Thoracic aorta (tissue), 2 donors: ENCODE results near the gene MID1. TPM values are rescaled to one million over a fixed set of nuclear protein-coding genes. Genes with fewer than 3 reads are reported as not detected.
"Not testable (repeated sequence)": the region's sequence is repeated elsewhere in the genome, so short reads cannot be mapped to it uniquely, and the experiment has no call there.

ENCODE experiments used
- ATAC-seq: fragments of 150-250 bp; one replicate; pipeline ENCODE4 v1.8.0; 2017; ENCODE audit warnings: low read depth; ENCODE audit not compliant: insufficient number of reproducible peaks, low FRiP score
- DNase-seq: peaks from one replicate; pipeline ENCODE4 v3.0.0-alpha.2; 2020; ENCODE audit warnings: low spot score
- H3K27ac ChIP-seq, 2 donors: fragments of 200-600 bp; sonication (generic); 1 replicate in 1 of 2; 2 replicates in 1 of 2; pipeline ENCODE4 v1.5.1; 2016; ENCODE audit warnings: mild to moderate bottlenecking in 2 of 2, moderate library complexity in 2 of 2
- H3K27me3 ChIP-seq: fragments of 200-600 bp; sonication (generic); replicated peaks from 2 replicates; pipeline ENCODE4 v1.6.0; 2016; ENCODE audit warnings: mild to moderate bottlenecking; ENCODE audit not compliant: insufficient read depth
- H3K36me3 ChIP-seq: fragments of 200-600 bp; sonication (generic); one replicate; pipeline ENCODE4 v1.5.1; 2016
- H3K4me1 ChIP-seq, 2 donors: fragments of 200-600 bp; sonication (generic); 1 replicate in 1 of 2; 2 replicates in 1 of 2; pipeline versions ENCODE4 v1.5.1 to v1.6.0; 2016; ENCODE audit warnings: low read depth in 2 of 2, mild to moderate bottlenecking in 1 of 2; ENCODE audit not compliant: control insufficient read depth in 1 of 2
- H3K4me3 ChIP-seq: fragments of 200-600 bp; sonication (generic); 2 replicates; pipeline ENCODE4 v1.5.1; 2016; ENCODE audit warnings: mild to moderate bottlenecking
- H3K9me3 ChIP-seq: fragments of 200-600 bp; sonication (generic); 2 replicates; pipeline ENCODE4 v1.5.1; 2016
- CTCF ChIP-seq: fragments of 200-600 bp; sonication (generic); IDR thresholded peaks from one replicate; pipeline ENCODE4 v1.5.1; 2019; ENCODE audit warnings: antibody characterized with exemption
- total RNA-seq, 2 donors: library from RNA; depleted of rRNA; stranded (reverse); fragments of >200 nt; gene quantifications; one replicate each; pipeline versions ENCODE4 v1.1.0 to v1.2.3, GENCODE V29; 2016

The MID1 gene
- total RNA-seq, 2 donors from 2014 or later, result 37.0 to 37.7 TPM

GRCh38 chrX:10600479-10600878 lies 19.9 kb downstream of the MID1 start:
- Histone ChIP-seq H3K4me3 (no peak overlapping the region), H3K27ac (no peak overlapping the region), H3K9me3 (no peaks in the 10 kb centered on the region), H3K36me3 (no peaks in the 10 kb centered on the region), H3K4me1 (peaks cover 0 to 7% of the 10 kb centered on the region in 2 donors), H3K27me3 (no peaks in the 10 kb centered on the region)
- TF ChIP-seq CTCF, result no peak
- DNase-seq (no peak), ATAC-seq (no peak)

- no peaks in the 10 kb centered on the region for H3K9me3 ChIP-seq
- DNase-seq, result no peak
- H3K4me3 ChIP-seq, result no peak overlapping the region
- no peak overlapping the region for H3K27ac ChIP-seq
- no peaks in the 10 kb centered on the region for H3K27me3 ChIP-seq
- peaks cover 0 to 7% of the 10 kb centered on the region in 2 donors for H3K4me1 ChIP-seq
- H3K36me3 ChIP-seq, result no peaks in the 10 kb centered on the region
- TF ChIP-seq CTCF, result no peak
- ATAC-seq, result no peak
Measured at GRCh38 chrX:10598540-10598939, 21.8 kb downstream of the MID1 start.

- no peaks in the 10 kb centered on the region for H3K9me3 ChIP-seq
- no peak overlapping the region for H3K27ac ChIP-seq
- no peak for ATAC-seq
Measured at GRCh38 chrX:10597871-10598270, 22.5 kb downstream of the MID1 start.

GRCh38 chrX:10591363-10592335 lies 28.7 kb downstream of the MID1 start:
- no peaks in the 10 kb centered on the region for H3K27me3 ChIP-seq
- H3K4me3 ChIP-seq, result no peak overlapping the region
- ATAC-seq (no peak), DNase-seq (no peak)
- H3K9me3 ChIP-seq, result no peaks in the 10 kb centered on the region
- no peak for TF ChIP-seq CTCF
- H3K4me1 ChIP-seq, result no peaks in the 10 kb centered on the region
- H3K27ac ChIP-seq, result no peak overlapping the region
- H3K36me3 ChIP-seq, result no peaks in the 10 kb centered on the region

More at GRCh38 chrX:10597871-10598270, 22.5 kb downstream of the MID1 start:
- Histone ChIP-seq H3K4me1 (peaks cover 0 to 7% of the 10 kb centered on the region in 2 donors), H3K27me3 (no peaks in the 10 kb centered on the region), H3K36me3 (no peaks in the 10 kb centered on the region), H3K4me3 (no peak overlapping the region)
- no peak for TF ChIP-seq CTCF
- DNase-seq, result no peak

- H3K27me3 ChIP-seq, H3K36me3 ChIP-seq, DNase-seq, H3K27ac ChIP-seq, H3K4me1 ChIP-seq, H3K9me3 ChIP-seq, H3K4me3 ChIP-seq, ATAC-seq: not testable (repeated sequence)
Measured at GRCh38 chrX:10589787-10590186, 30.6 kb downstream of the MID1 start.
